Testis (tissue), 3 donors: ENCODE measurements around the gene ANKRD34B. TPM values are rescaled to one million over a fixed set of nuclear protein-coding genes. Genes with fewer than 3 reads are reported as not detected.
A peak's percentile ranks its signal among the peaks of the same experiment; 100 is the strongest.

Source experiments
- DNase-seq: peaks from one replicate; pipeline ENCODE4 v3.0.0-alpha.2; 2019
- H3K27ac ChIP-seq, 2 donors: fragments of 200-600 bp; sonication (generic); one replicate each; pipeline ENCODE4 v1.5.1; 2019
- H3K27me3 ChIP-seq: fragments of 200-600 bp; sonication (generic); one replicate; pipeline ENCODE4 v1.5.1; 2019
- H3K36me3 ChIP-seq: fragments of 200-600 bp; sonication (generic); one replicate; pipeline ENCODE4 v1.5.1; 2017; ENCODE audit warnings: low read depth; ENCODE audit errors: missing control alignments
- H3K4me1 ChIP-seq: fragments of 200-600 bp; sonication (generic); one replicate; pipeline ENCODE4 v1.5.1; 2019
- H3K4me3 ChIP-seq, 2 donors: fragments of 200-600 bp; sonication (generic); one replicate each; pipeline ENCODE4 v1.5.1; 2017 to 2019
- H3K9me3 ChIP-seq: fragments of 200-600 bp; sonication (generic); one replicate; pipeline ENCODE4 v1.5.1; 2017
- CTCF ChIP-seq, 3 experiments: fragments of 450-650 bp in 2 of 3; fragments of 200-600 bp in 1 of 3; sonication (generic) in 1 of 3; IDR thresholded peaks; one replicate each; pipeline ENCODE4 v1.5.1; 2016 to 2019; ENCODE audit warnings: antibody characterized with exemption in 3 of 3, mild to moderate bottlenecking in 2 of 3, moderate library complexity in 1 of 3
- POLR2A ChIP-seq: fragments of 450-650 bp; IDR thresholded peaks from one replicate; pipeline ENCODE4 v1.6.1; 2017; ENCODE audit warnings: antibody characterized with exemption, mild to moderate bottlenecking, moderate library complexity
- WGBS, 2 donors: methylation state at CpG; one replicate each; pipeline ENCODE4 v1.1.5; 2018; 5-methylcytosine and 5-hydroxymethylcytosine counted together
- intact Hi-C: fragments of 100-400 bp; cut with DNase I; formaldehyde crosslinking; loops from one replicate; pipeline ENCODE4 v1.15.1; 2023; ENCODE audit warnings: low total_unique reads
- polyA plus RNA-seq: library from polyadenylated mRNA; stranded (reverse); fragments of 350-450 nt; fragmentation: Illumina TruSeq; extraction: RNeasy Lipid Tissue Mini Kit (QIAGEN cat#74804); gene quantifications from one replicate; pipeline ENCODE4 v1.2.3, GENCODE V29; 2014; ENCODE audit warnings: low read depth, low replicate concordance; ENCODE audit not compliant: insufficient read depth
- total RNA-seq, 2 donors: library from RNA; depleted of rRNA; stranded (reverse); fragments of >200 nt; gene quantifications; one replicate each; pipeline ENCODE4 v1.2.3, GENCODE V29; 2016

ANKRD34B gene
- total and polyA plus RNA-seq, 3 donors from 2014 or later, result 0.12 to 0.34 (median 0.16) TPM

- TF ChIP-seq POLR2A (no peak), CTCF (IDR thresholded peaks at IDR 0.05) (no peak)
- H3K27ac ChIP-seq, result no peak overlapping the region
- H3K9me3 ChIP-seq, result no peaks in the 10 kb centered on the region
- peaks cover 9% of the 10 kb centered on the region for H3K4me1 ChIP-seq
- no peak for DNase-seq
- intact Hi-C loops, result no loop called here
- H3K4me3 ChIP-seq, result peak overlapping the region; percentile 26 to 49
- no peaks in the 10 kb centered on the region for H3K36me3 ChIP-seq
- 0 to 2% methylated on average over 11 to 44 of the region's 89 CpGs for whole genome bisulfite sequencing, 2 donors
- H3K27me3 ChIP-seq, result no peaks in the 10 kb centered on the region
Observed at GRCh38 chr5:80569086-80569960, 757 bp downstream of the ANKRD34B start.

GRCh38 chr5:80568251-80568650, 1.8 kb downstream of the ANKRD34B start:
- intact Hi-C loops, result no loop called here
- TF ChIP-seq POLR2A, result no peak
- TF ChIP-seq CTCF (IDR thresholded peaks at IDR 0.05), result no peak

GRCh38 chr5:80566711-80567259, 3.3 kb downstream of the ANKRD34B start:
- H3K4me1 ChIP-seq, result peaks cover 9% of the 10 kb centered on the region
- H3K27ac ChIP-seq, result no peak overlapping the region
- H3K4me3 ChIP-seq, result no peak overlapping the region
- H3K9me3 ChIP-seq, result no peaks in the 10 kb centered on the region
- intact Hi-C loops, result no loop called here
- H3K36me3 ChIP-seq, result no peaks in the 10 kb centered on the region
- DNase-seq, result no peak
- no peak for TF ChIP-seq POLR2A
- TF ChIP-seq CTCF (IDR thresholded peaks at IDR 0.05), result no peak
- no peaks in the 10 kb centered on the region for H3K27me3 ChIP-seq
- 80 to 85% methylated on average over 5 of the region's 5 CpGs for WGBS, 2 donors

More at GRCh38 chr5:80568251-80568650, 1.8 kb downstream of the ANKRD34B start:
- no peak overlapping the region for H3K27ac ChIP-seq
- H3K9me3 ChIP-seq, result no peaks in the 10 kb centered on the region
- 43 to 57% methylated on average over 6 of the region's 6 CpGs for WGBS, 2 donors
- H3K4me3 ChIP-seq, result no peak overlapping the region
- no peaks in the 10 kb centered on the region for H3K36me3 ChIP-seq
- H3K4me1 ChIP-seq, result peaks cover 9% of the 10 kb centered on the region
- DNase-seq, result no peak
- H3K27me3 ChIP-seq, result no peaks in the 10 kb centered on the region

GRCh38 chr5:80565330-80565729, 4.8 kb downstream of the ANKRD34B start:
- H3K36me3 ChIP-seq, result no peaks in the 10 kb centered on the region
- no peak for DNase-seq
- H3K9me3 ChIP-seq, result no peaks in the 10 kb centered on the region
- no peaks in the 10 kb centered on the region for H3K27me3 ChIP-seq
- TF ChIP-seq CTCF (IDR thresholded peaks at IDR 0.05), result no peak
- no peak for TF ChIP-seq POLR2A
- no peak overlapping the region for H3K27ac ChIP-seq
- H3K4me1 ChIP-seq, result peaks cover 9% of the 10 kb centered on the region
- intact Hi-C loops, result no loop called here
- H3K4me3 ChIP-seq, result no peak overlapping the region
- 81 to 82% methylated on average over 5 of the region's 5 CpGs for WGBS, 2 donors
